ENCODE measurements around the gene SYNE4. TPM values are rescaled to one million over a fixed set of nuclear protein-coding genes. Genes with fewer than 3 reads are reported as not detected.
A peak's percentile ranks its signal among the peaks of the same experiment; 100 is the strongest.

SYNE4 gene
- total and polyA plus RNA-seq, 2 of the 13 experiments (the other 11 are each of a cell fraction or from before 2014, with no cell fraction given), result 13.7 to 23.0 TPM

GRCh38 chr19:36009633-36010379, 1.2 kb upstream of the SYNE4 start:
- Histone ChIP-seq H3K79me2 (ENCODE audit: insufficient read depth, low read length) (peaks cover 12% of the 10 kb centered on the region), H3K4me2 (ENCODE audit: low read depth, low read length) (no peak overlapping the region), H3K4me1 (ENCODE audit: insufficient read depth, low read length) (peaks cover 46% of the 10 kb centered on the region), H3K27ac (ENCODE audit: extremely low read length, insufficient read depth, low read length) (peak overlapping the region; percentile 18), H3K9ac (ENCODE audit: insufficient read depth, low read depth, low read length) (no peak overlapping the region), H2AFZ (ENCODE audit: low read length) (no peak overlapping the region), H4K20me1 (ENCODE audit: insufficient read depth, low read length) (no peaks in the 10 kb centered on the region), H3K36me3 (replicated peaks in 1 of 2; ENCODE audit: control insufficient read depth in 1 of 2, insufficient read depth in 2 of 2, low read length in 2 of 2) (no peaks in the 10 kb centered on the region), H3K9me3 (ENCODE audit: low read length) (no peaks in the 10 kb centered on the region), H3K4me3 (replicated peaks in 1 of 3; ENCODE audit: insufficient read depth in 1 of 3, low read depth in 2 of 3, low read length in 3 of 3) (no peak overlapping the region), H3K27me3 (ENCODE audit: control insufficient read depth in 1 of 2, insufficient read depth in 2 of 2, low read length in 2 of 2) (no peaks in the 10 kb centered on the region; a peak in 1 of 5 replicates)
- ATAC-seq (no peak), FAIRE-seq (no peak), DNase-seq (ENCODE audit: low spot score) (no peak)
- intact Hi-C loops (cut with micrococcal nuclease; ENCODE audit: unreplicated experiment) (loop anchor here (2.0 kb wide), 1 partner anchor 33 kb away; no protein-coding TSS in a partner anchor), in situ Hi-C loops (cut with HindIII; ENCODE audit: extremely low pct_ligation_motif_present, low pct_unique_long_range_greater_than_20kb) (no loop called here)
- CTCF ChIA-PET (ENCODE audit: low intra/inter-chr PET ratio, low total read pairs), result no interaction called here
- POLR2A ChIA-PET, result no interaction called here
- 90% methylated on average over 15 of the region's 15 CpGs for WGBS (ENCODE audit: low lambda C conversion rate)
- BruUV-seq (replicated peaks), result no TSS peak
- TF ChIP-seq NCOA2 (CRISPR knock-in tag; IDR thresholded peaks at IDR 0.05) (no peak), MTA3 (CRISPR knock-in tag; IDR thresholded peaks at IDR 0.05) (no peak), ZNF276 (CRISPR knock-in tag; IDR thresholded peaks at IDR 0.05; ENCODE audit: low read depth) (no peak), PHF8 (CRISPR knock-in tag; IDR thresholded peaks at IDR 0.05) (no peak), PCBP1 (IDR thresholded peaks at IDR 0.05; ENCODE audit: borderline replicate concordance, low read depth, low read length) (no peak), GABPA (IDR thresholded peaks at IDR 0.05; ENCODE audit: low read depth, low read length) (no peak), GABPA (CRISPR knock-in tag; IDR thresholded peaks at IDR 0.05; ENCODE audit: low read depth) (no peak), NPAS2 (CRISPR knock-in tag; IDR thresholded peaks at IDR 0.05; ENCODE audit: borderline replicate concordance) (no peak), ZNF564 (CRISPR knock-in tag; IDR thresholded peaks at IDR 0.05) (no peak), SRY (CRISPR knock-in tag; IDR thresholded peaks at IDR 0.05) (no peak), MYNN (CRISPR knock-in tag; IDR thresholded peaks at IDR 0.05; ENCODE audit: low read depth) (no peak), TOE1 (CRISPR knock-in tag; IDR thresholded peaks at IDR 0.05) (no peak), ZNF777 (CRISPR knock-in tag; IDR thresholded peaks at IDR 0.05) (no peak), SP5 (CRISPR knock-in tag; IDR thresholded peaks at IDR 0.05; ENCODE audit: borderline replicate concordance, low read depth) (no peak), RARA (CRISPR knock-in tag; IDR thresholded peaks at IDR 0.05) (no peak)
- TF ChIP-seq, protein P1, sequence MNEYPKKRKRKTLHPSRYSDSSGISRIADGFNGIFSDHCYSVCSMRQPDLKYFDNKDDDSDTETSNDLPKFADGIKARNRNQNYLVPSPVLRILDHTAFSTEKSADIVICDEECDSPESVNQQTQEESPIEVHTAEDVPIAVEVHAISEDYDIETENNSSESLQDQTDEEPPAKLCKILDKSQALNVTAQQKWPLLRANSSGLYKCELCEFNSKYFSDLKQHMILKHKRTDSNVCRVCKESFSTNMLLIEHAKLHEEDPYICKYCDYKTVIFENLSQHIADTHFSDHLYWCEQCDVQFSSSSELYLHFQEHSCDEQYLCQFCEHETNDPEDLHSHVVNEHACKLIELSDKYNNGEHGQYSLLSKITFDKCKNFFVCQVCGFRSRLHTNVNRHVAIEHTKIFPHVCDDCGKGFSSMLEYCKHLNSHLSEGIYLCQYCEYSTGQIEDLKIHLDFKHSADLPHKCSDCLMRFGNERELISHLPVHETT (CRISPR knock-in tag; conservative IDR thresholded peaks at IDR 0.05), result no peak
- TF ChIP-seq, protein P2, sequence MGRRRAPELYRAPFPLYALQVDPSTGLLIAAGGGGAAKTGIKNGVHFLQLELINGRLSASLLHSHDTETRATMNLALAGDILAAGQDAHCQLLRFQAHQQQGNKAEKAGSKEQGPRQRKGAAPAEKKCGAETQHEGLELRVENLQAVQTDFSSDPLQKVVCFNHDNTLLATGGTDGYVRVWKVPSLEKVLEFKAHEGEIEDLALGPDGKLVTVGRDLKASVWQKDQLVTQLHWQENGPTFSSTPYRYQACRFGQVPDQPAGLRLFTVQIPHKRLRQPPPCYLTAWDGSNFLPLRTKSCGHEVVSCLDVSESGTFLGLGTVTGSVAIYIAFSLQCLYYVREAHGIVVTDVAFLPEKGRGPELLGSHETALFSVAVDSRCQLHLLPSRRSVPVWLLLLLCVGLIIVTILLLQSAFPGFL (CRISPR knock-in tag; IDR thresholded peaks at IDR 0.05), result no peak
- TF ChIP-seq, protein P3, sequence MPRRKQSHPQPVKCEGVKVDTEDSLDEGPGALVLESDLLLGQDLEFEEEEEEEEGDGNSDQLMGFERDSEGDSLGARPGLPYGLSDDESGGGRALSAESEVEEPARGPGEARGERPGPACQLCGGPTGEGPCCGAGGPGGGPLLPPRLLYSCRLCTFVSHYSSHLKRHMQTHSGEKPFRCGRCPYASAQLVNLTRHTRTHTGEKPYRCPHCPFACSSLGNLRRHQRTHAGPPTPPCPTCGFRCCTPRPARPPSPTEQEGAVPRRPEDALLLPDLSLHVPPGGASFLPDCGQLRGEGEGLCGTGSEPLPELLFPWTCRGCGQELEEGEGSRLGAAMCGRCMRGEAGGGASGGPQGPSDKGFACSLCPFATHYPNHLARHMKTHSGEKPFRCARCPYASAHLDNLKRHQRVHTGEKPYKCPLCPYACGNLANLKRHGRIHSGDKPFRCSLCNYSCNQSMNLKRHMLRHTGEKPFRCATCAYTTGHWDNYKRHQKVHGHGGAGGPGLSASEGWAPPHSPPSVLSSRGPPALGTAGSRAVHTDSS (CRISPR knock-in tag; conservative IDR thresholded peaks at IDR 0.05), result no peak
- TF ChIP-seq, protein P4, sequence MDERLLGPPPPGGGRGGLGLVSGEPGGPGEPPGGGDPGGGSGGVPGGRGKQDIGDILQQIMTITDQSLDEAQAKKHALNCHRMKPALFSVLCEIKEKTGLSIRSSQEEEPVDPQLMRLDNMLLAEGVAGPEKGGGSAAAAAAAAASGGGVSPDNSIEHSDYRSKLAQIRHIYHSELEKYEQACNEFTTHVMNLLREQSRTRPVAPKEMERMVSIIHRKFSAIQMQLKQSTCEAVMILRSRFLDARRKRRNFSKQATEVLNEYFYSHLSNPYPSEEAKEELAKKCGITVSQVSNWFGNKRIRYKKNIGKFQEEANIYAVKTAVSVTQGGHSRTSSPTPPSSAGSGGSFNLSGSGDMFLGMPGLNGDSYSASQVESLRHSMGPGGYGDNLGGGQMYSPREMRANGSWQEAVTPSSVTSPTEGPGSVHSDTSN (CRISPR knock-in tag; IDR thresholded peaks at IDR 0.05), result no peak

Measured in HepG2 (cell line).